Right lobe of liver (tissue), 6 donors: ENCODE measurements around the gene MAP3K13. TPM values are rescaled to one million over a fixed set of nuclear protein-coding genes. Genes with fewer than 3 reads are reported as not detected.
A peak's percentile ranks its signal among the peaks of the same experiment; 100 is the strongest.

Source experiments
- ATAC-seq, 4 donors: fragments of 200-7000 bp; cut with Tn5 transposase; one replicate each; pipeline ENCODE4 v1.9.1; 2020; ENCODE audit warnings: mild to moderate bottlenecking in 4 of 4, moderate library complexity in 4 of 4
- DNase-seq, 3 donors: peaks; one replicate each; pipeline ENCODE4 v3.0.0-alpha.2; 2020
- H3K27ac ChIP-seq, 3 donors: fragments of 200-600 bp; one replicate each; pipeline ENCODE4 v1.8.0; 2022
- H3K27me3 ChIP-seq, 2 donors: fragments of 200-600 bp; one replicate each; pipeline ENCODE4 v1.8.0; 2022
- H3K36me3 ChIP-seq, 4 donors: fragments of 200-600 bp; sonication (generic) in 1 of 4; one replicate each; pipeline versions ENCODE4 v1.5.1 to v1.8.0; 2017 to 2022; ENCODE audit warnings: control low read depth in 1 of 4
- H3K4me1 ChIP-seq, 4 donors: fragments of 200-600 bp; sonication (generic) in 1 of 4; one replicate each; pipeline versions ENCODE4 v1.5.1 to v1.8.0; 2017 to 2022; ENCODE audit warnings: control low read depth in 1 of 4
- H3K4me3 ChIP-seq, 3 donors: fragments of 200-600 bp; one replicate each; pipeline ENCODE4 v1.8.0; 2022
- H3K9me3 ChIP-seq, 4 donors: fragments of 200-600 bp; sonication (generic) in 1 of 4; one replicate each; pipeline versions ENCODE4 v1.5.1 to v1.8.0; 2017 to 2022; ENCODE audit warnings: control low read depth in 1 of 4
- CTCF ChIP-seq, 4 donors: fragments of 200-600 bp in 3 of 4; fragments of 450-650 bp in 1 of 4; IDR thresholded peaks; one replicate each; pipeline versions ENCODE4 v1.5.1 to v1.8.0; 2016 to 2022; ENCODE audit warnings: antibody characterized with exemption in 4 of 4, mild to moderate bottlenecking in 2 of 4
- POLR2A ChIP-seq: fragments of 450-650 bp; IDR thresholded peaks from one replicate; pipeline ENCODE4 v1.6.1; 2017; ENCODE audit warnings: antibody characterized with exemption, mild to moderate bottlenecking
- WGBS: methylation state at CpG from one replicate; pipeline ENCODE4 v1.1.6; 2018; ENCODE audit warnings: low coverage, low lambda C conversion rate; ENCODE audit not compliant: insufficient coverage; ENCODE audit errors: missing lambda C conversion rate; 5-methylcytosine and 5-hydroxymethylcytosine counted together
- intact Hi-C, 2 donors: fragments of 100-400 bp; cut with DNase I; formaldehyde crosslinking; loops; one replicate each; pipeline versions ENCODE4 v1.11.2 to v1.14.1; 2022
- total RNA-seq, 6 experiments: library from RNA; depleted of rRNA in 2 of 6; stranded (reverse); fragments of >200 nt in 2 of 6; fragmentation: NEBNext Ultra II Directional in 3 of 6; extraction: Animal tissue kit (Norgen Biotek cat#: 25700) in 3 of 6; gene quantifications; one replicate each; pipeline versions ENCODE4 v1.1.0 to v1.2.4, GENCODE V29; 2016 to 2023
- donor health status: DM: no; HTN: yes; CAD: no.
- donor health status: DM: no; HTN: no; CAD: no.
- donor health status: DM: no; HTN: no; CAD: no.
- donor health status: DM: no; HTN: yes; CAD: no.
- donor health status: DM: no; HTN: yes; CAD: no.

The MAP3K13 gene
- total RNA-seq, 6 experiments from 2014 or later, result 14.1 to 30.9 (median 24.1) TPM

DNA sequence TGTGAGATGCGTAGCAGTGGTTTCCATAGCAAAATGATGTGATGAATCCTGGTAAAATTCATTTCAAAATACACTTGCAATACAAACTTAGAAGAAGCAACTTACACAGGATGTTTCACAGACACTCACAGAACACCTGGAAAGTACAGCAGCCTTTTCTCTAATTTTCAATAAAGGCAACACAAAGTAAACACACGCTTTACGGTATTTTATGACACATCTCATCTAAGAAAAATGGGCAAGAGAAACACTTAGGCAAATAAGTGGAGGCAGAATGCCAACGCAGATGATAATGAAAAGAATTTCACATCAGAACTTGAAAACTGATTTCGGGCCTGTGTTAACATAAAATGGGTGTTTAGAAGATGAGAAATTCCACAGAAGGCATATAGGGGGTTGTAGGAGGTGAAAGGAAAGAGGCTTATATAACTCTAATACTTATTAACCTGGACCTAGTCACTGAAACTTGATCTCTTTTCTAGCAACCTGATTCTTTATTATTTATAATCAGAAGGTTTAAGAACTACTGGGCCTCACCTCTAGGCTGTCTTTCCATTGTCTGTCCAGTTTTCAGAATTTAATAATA is 25.6 kb upstream of the MAP3K13 start:
- intact Hi-C loops, result no loop called here
- Histone ChIP-seq H3K27me3 (no peaks in the 10 kb centered on the region), H3K9me3 (no peaks in the 10 kb centered on the region), H3K4me3 (no peak overlapping the region), H3K36me3 (peaks cover 0 to 2% (median 0%) of the 10 kb centered on the region in 4 donors), H3K4me1 (peaks cover 0 to 13% (median 3%) of the 10 kb centered on the region in 4 donors), H3K27ac (peak overlapping the region; percentile 2 to 48 (median 13))
- TF ChIP-seq CTCF (IDR thresholded peaks at IDR 0.05) (peak in 1 of 4 donors; percentile 6), POLR2A (no peak)
- ATAC-seq (peak; percentile 33 to 75 (median 66)), DNase-seq (no peak)
- 43% methylated on average over 5 of the region's 5 CpGs for WGBS

DNA sequence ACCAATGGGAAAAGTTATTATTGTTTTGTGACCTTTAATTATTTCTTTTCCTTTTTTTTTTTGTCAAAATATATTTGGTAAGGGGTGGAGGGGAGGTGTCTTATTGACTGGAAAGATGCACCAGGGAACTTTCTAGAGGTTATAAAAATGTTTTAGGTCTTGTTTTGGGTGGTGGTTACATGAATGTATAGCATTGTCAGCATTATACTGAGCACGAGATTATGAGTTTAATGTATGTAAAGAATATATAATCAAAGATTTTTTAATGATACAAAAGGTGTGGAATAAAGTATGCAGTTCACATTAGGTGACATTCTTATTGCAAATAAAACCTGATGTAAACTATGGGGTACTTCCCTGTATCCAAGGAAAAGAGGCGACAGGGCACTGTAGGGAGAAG is 23.0 kb upstream of the MAP3K13 start:
- WGBS, result 89% methylated on average over 2 of the region's 2 CpGs
- H3K9me3 ChIP-seq, result no peaks in the 10 kb centered on the region
- intact Hi-C loops, result no loop called here
- no peak for DNase-seq
- TF ChIP-seq CTCF (IDR thresholded peaks at IDR 0.05) (no peak), POLR2A (no peak)
- no peak overlapping the region for H3K4me3 ChIP-seq
- no peaks in the 10 kb centered on the region for H3K27me3 ChIP-seq
- H3K36me3 ChIP-seq, result peaks cover 0 to 4% (median 0%) of the 10 kb centered on the region in 4 donors
- no peak overlapping the region for H3K27ac ChIP-seq
- no peak for ATAC-seq
- H3K4me1 ChIP-seq, result peaks cover 0 to 13% (median 2%) of the 10 kb centered on the region in 4 donors

GRCh38 chr3:185340751-185341150 is 22.2 kb upstream of the MAP3K13 start:
- 100% methylated on average over 2 of the region's 2 CpGs for WGBS
- intact Hi-C loops, result no loop called here
- TF ChIP-seq CTCF (IDR thresholded peaks at IDR 0.05) (no peak), POLR2A (no peak)

GRCh38 chr3:185341616-185342458 is 21.1 kb upstream of the MAP3K13 start:
- TF ChIP-seq POLR2A, result no peak
- no peak for TF ChIP-seq CTCF (IDR thresholded peaks at IDR 0.05)
- ATAC-seq (peak in 1 of 4 donors; percentile 28), DNase-seq (no peak)
- intact Hi-C loops, result no loop called here
- Histone ChIP-seq H3K36me3 (peaks cover 0 to 4% (median 0%) of the 10 kb centered on the region in 4 donors), H3K27ac (no peak overlapping the region), H3K4me3 (no peak overlapping the region), H3K27me3 (no peaks in the 10 kb centered on the region), H3K4me1 (peaks cover 0 to 12% (median 2%) of the 10 kb centered on the region in 4 donors), H3K9me3 (no peaks in the 10 kb centered on the region)
- WGBS, result 64% methylated on average over 3 of the region's 5 CpGs

More at GRCh38 chr3:185340751-185341150, 22.2 kb upstream of the MAP3K13 start:
- DNase-seq, result no peak
- peaks cover 0 to 13% (median 2%) of the 10 kb centered on the region in 4 donors for H3K4me1 ChIP-seq
- no peaks in the 10 kb centered on the region for H3K9me3 ChIP-seq
- ATAC-seq, result no peak
- H3K4me3 ChIP-seq, result no peak overlapping the region
- no peak overlapping the region for H3K27ac ChIP-seq
- peaks cover 0 to 4% (median 0%) of the 10 kb centered on the region in 4 donors for H3K36me3 ChIP-seq
- no peaks in the 10 kb centered on the region for H3K27me3 ChIP-seq
